A549 (cell line): Measurements from ENCODE around the gene SND1. TPM values are rescaled to one million over a fixed set of nuclear protein-coding genes. Genes with fewer than 3 reads are reported as not detected.

Experiments
- ATAC-seq, 2 experiments: fragments of 200-7000 bp in 1 of 2; fragments of >200 bp in 1 of 2; cut with Nextera tagmentation in 1 of 2; cut with Tn5 transposase in 1 of 2; 3 replicates each; pipeline versions ENCODE4 v1.8.0 to v1.9.1; 2018 to 2020; ENCODE audit warnings: mild to moderate bottlenecking in 1 of 2, moderate library complexity in 1 of 2
- CTCF ChIA-PET: fragments of 300-600 bp; sonication (Branson Sonifier 250); formaldehyde crosslinking; extraction: SDS; loops from one replicate; lab custom pipeline; 2021; ENCODE audit warnings: antibody characterized with exemption, inconsistent platforms; lab: Yijun Ruan, JAX
- POLR2A ChIA-PET: fragments of 350-600 bp; formaldehyde crosslinking; extraction: SDS; loops from one replicate; lab custom pipeline; 2021; ENCODE audit warnings: antibody characterized with exemption, inconsistent platforms; lab: Yijun Ruan, JAX
- DNase-seq, 2 experiments: peaks; one replicate each; pipeline versions ENCODE4 v3.0.0 to v3.0.0-alpha.2; 2011 to 2016; ENCODE audit warnings: low read depth in 1 of 2, low spot score in 1 of 2
- FAIRE-seq: peaks from 2 replicates; lab custom pipeline; 2011; peaks lifted over from hg19 to GRCh38; lab: Jason Lieb, UNC
- H3K27ac ChIP-seq, 2 experiments: fragments of >200 bp; sonication (Bioruptor Twin); formaldehyde crosslinking; 3 replicates each; pipeline ENCODE4 v1.5.1; 2016 to 2017
- H3K4me1 ChIP-seq: fragments of >200 bp; sonication (Bioruptor Twin); formaldehyde crosslinking; 3 replicates; pipeline ENCODE4 v1.6.1; 2016
- H3K4me2 ChIP-seq: fragments of >200 bp; sonication (Bioruptor Twin); formaldehyde crosslinking; 3 replicates; pipeline ENCODE4 v1.6.1; 2016
- H3K4me3 ChIP-seq: fragments of >200 bp; sonication (Bioruptor Twin); formaldehyde crosslinking; 3 replicates; pipeline ENCODE4 v1.5.1; 2016
- H3K9me3 ChIP-seq: fragments of >200 bp; sonication (Bioruptor Twin); formaldehyde crosslinking; 3 replicates; pipeline ENCODE4 v1.6.1; 2016
- BHLHE40 ChIP-seq: IDR thresholded peaks from 2 replicates; pipeline ENCODE4 v1.6.1; 2012; ENCODE audit warnings: low read depth, low read length, inconsistent platforms
- CBX8 ChIP-seq: fragments of 200-600 bp; sonication (generic); IDR thresholded peaks from 2 replicates; pipeline ENCODE4 v1.6.1; 2016
- CHD2 ChIP-seq: fragments of 150-350 bp; IDR thresholded peaks from 2 replicates; pipeline ENCODE4 v1.6.1; 2014; ENCODE audit warnings: low read length; ENCODE audit not compliant: partially characterized antibody
- CHD4 ChIP-seq: fragments of 200-600 bp; sonication (generic); IDR thresholded peaks from 2 replicates; pipeline ENCODE4 v1.6.1; 2016; ENCODE audit warnings: antibody characterized with exemption, mild to moderate bottlenecking, borderline replicate concordance
- CTCF ChIP-seq: fragments of >200 bp; sonication (Bioruptor Twin); formaldehyde crosslinking; IDR thresholded peaks from 3 replicates; pipeline ENCODE4 v1.5.1; 2016
- E2F6 ChIP-seq: IDR thresholded peaks from 2 replicates; pipeline ENCODE4 v1.6.1; 2012; ENCODE audit warnings: low read depth, borderline replicate concordance
- EP300 ChIP-seq, 2 experiments: fragments of >200 bp; sonication (Bioruptor Twin); formaldehyde crosslinking; IDR thresholded peaks; 2 replicates in 1 of 2; 3 replicates in 1 of 2; pipeline ENCODE4 v1.6.1; 2016 to 2017
- FOSB ChIP-seq: fragments of 250-450 bp; sonication (Bioruptor Pico); IDR thresholded peaks from 2 replicates; pipeline ENCODE4 v1.5.0; 2020; ENCODE audit warnings: mild to moderate bottlenecking, moderate library complexity
- GATA3 ChIP-seq: IDR thresholded peaks from 2 replicates; pipeline ENCODE4 v1.6.1; 2012; ENCODE audit warnings: borderline replicate concordance
- HMGXB4 ChIP-seq: fragments of 250-450 bp; sonication (Bioruptor Pico); IDR thresholded peaks from 2 replicates; pipeline ENCODE4 v1.5.0; 2021; ENCODE audit warnings: mild to moderate bottlenecking, moderate library complexity, borderline replicate concordance
- JUNB ChIP-seq: fragments of >200 bp; sonication (Bioruptor Twin); formaldehyde crosslinking; IDR thresholded peaks from 2 replicates; pipeline ENCODE4 v1.6.1; 2016
- KDM5A ChIP-seq: fragments of 200-600 bp; sonication (generic); IDR thresholded peaks from 2 replicates; pipeline ENCODE4 v1.6.1; 2016; ENCODE audit warnings: antibody characterized with exemption, mild to moderate bottlenecking
- MYC ChIP-seq: IDR thresholded peaks from 2 replicates; pipeline ENCODE4 v1.6.1; 2012; ENCODE audit warnings: mild to moderate bottlenecking, inconsistent platforms, low read length, improper control_type of control experiment, borderline replicate concordance
- NR3C1 ChIP-seq: fragments of >200 bp; sonication (Bioruptor Twin); formaldehyde crosslinking; IDR thresholded peaks from 3 replicates; pipeline ENCODE4 v1.6.1; 2017
- PBX3 ChIP-seq: IDR thresholded peaks from 2 replicates; pipeline ENCODE4 v1.6.1; 2012
- POLR2AphosphoS2 ChIP-seq: conservative IDR thresholded peaks from 2 replicates; pipeline ENCODE4 v1.6.1; 2012; ENCODE audit warnings: low read length, improper control_type of control experiment, inconsistent platforms
- RAD21 ChIP-seq, 2 experiments: fragments of >200 bp in 1 of 2; sonication (Bioruptor Twin) in 1 of 2; formaldehyde crosslinking in 1 of 2; IDR thresholded peaks in 1 of 2; conservative IDR thresholded peaks in 1 of 2; 2 replicates in 1 of 2; 3 replicates in 1 of 2; pipeline ENCODE4 v1.6.1; 2012 to 2018; ENCODE audit warnings: inconsistent platforms in 1 of 2
- RARB ChIP-seq: fragments of 250-450 bp; sonication (Bioruptor Pico); IDR thresholded peaks from 2 replicates; pipeline ENCODE4 v1.8.0; 2021; ENCODE audit warnings: mild to moderate bottlenecking, moderate library complexity
- RNF2 ChIP-seq: fragments of 200-600 bp; sonication (generic); IDR thresholded peaks from 2 replicates; pipeline ENCODE4 v1.6.1; 2016; ENCODE audit warnings: low read depth, mild to moderate bottlenecking, antibody characterized with exemption, moderate library complexity, borderline replicate concordance
- TFCP2L1 ChIP-seq: fragments of 250-450 bp; sonication (Bioruptor Pico); IDR thresholded peaks from 2 replicates; pipeline ENCODE4 v1.5.0; 2021; ENCODE audit warnings: mild to moderate bottlenecking
- ZFP36 ChIP-seq: fragments of 450-650 bp; IDR thresholded peaks from 2 replicates; pipeline ENCODE4 v1.6.1; 2014; ENCODE audit warnings: borderline replicate concordance; ENCODE audit not compliant: partially characterized antibody
- ZNF302 ChIP-seq: fragments of 250-450 bp; sonication (Bioruptor Pico); IDR thresholded peaks from 2 replicates; pipeline ENCODE4 v1.9.0; 2021; ENCODE audit warnings: inconsistent platforms, mild to moderate bottlenecking, moderate library complexity
- ZSCAN20 ChIP-seq: fragments of 250-450 bp; sonication (Bioruptor Pico); IDR thresholded peaks from 2 replicates; pipeline ENCODE4 v1.8.0; 2022; ENCODE audit warnings: mild to moderate bottlenecking, moderate library complexity
- WGBS: methylation state at CpG from one replicate; pipeline ENCODE4 v1.1.6; 2017; ENCODE audit errors: missing lambda C conversion rate; 5-methylcytosine and 5-hydroxymethylcytosine counted together
- polyA plus RNA-seq, 4 experiments: library from polyadenylated mRNA; depleted of rRNA in 3 of 4; stranded (reverse); fragments of >200 nt; fragmentation: RNase III in 1 of 4; extraction: RNeasy Plus Mini Kit Qiagen cat#74134 plus additional on column Dnase treatment in 1 of 4; gene quantifications; 2 replicates in 3 of 4; 3 replicates in 1 of 4; pipeline ENCODE4 v1.2.3, GENCODE V29; 2011 to 2017

SND1 gene
- polyA plus RNA-seq, 2 of the 4 experiments (the other 2 are of a cell fraction), result 102 to 138 TPM

- FAIRE-seq (no peak), DNase-seq (no peak), ATAC-seq (no peak)
- H3K4me2 ChIP-seq, result no peak overlapping the region
- 89% methylated on average over 2 of the region's 2 CpGs for WGBS
- no peak overlapping the region for H3K27ac ChIP-seq
- POLR2A ChIA-PET, result no interaction called here
- no peaks in the 10 kb centered on the region for H3K4me1 ChIP-seq
- no peak overlapping the region for H3K4me3 ChIP-seq
- H3K9me3 ChIP-seq, result no peaks in the 10 kb centered on the region
- TF ChIP-seq ZNF302, result no peak
- no peak for TF ChIP-seq BHLHE40
- no peak for TF ChIP-seq ZSCAN20
- no peak for TF ChIP-seq RARB (CRISPR knock-in tag)
- no peak for TF ChIP-seq HMGXB4 (CRISPR knock-in tag)
- TF ChIP-seq MYC, result no peak
- CTCF ChIA-PET, result interaction anchor here (1.3 kb wide), 1 partner anchor 9 kb away, joined by 6 read pairs; no protein-coding TSS in a partner anchor
Measured at GRCh38 chr7:127699853-127700252, 47.9 kb downstream of the SND1 start.

GRCh38 chr7:127702052-127702652 lies 50.2 kb downstream of the SND1 start:
- no peak for TF ChIP-seq CHD2
- TF ChIP-seq KDM5A, result no peak
- TF ChIP-seq TFCP2L1 (CRISPR knock-in tag), result no peak
- TF ChIP-seq GATA3, result no peak
- TF ChIP-seq E2F6, result no peak
- TF ChIP-seq CHD4, result no peak
- no peak for TF ChIP-seq PBX3
- TF ChIP-seq RNF2, result no peak
- no peak for TF ChIP-seq CBX8
- TF ChIP-seq RARB (CRISPR knock-in tag), result no peak
- no peak for TF ChIP-seq RAD21 (conservative IDR thresholded peaks at IDR 0.05 in 1 of 2, IDR thresholded peaks at IDR 0.05 in 1 of 2)
- TF ChIP-seq FOSB (CRISPR knock-in tag), result no peak
- no peak for TF ChIP-seq EP300 (IDR thresholded peaks at IDR 0.05)
- no peak for TF ChIP-seq CTCF
- TF ChIP-seq NR3C1, result no peak
- TF ChIP-seq JUNB, result no peak
- no peak for TF ChIP-seq POLR2AphosphoS2
- TF ChIP-seq ZFP36, result no peak
- no peaks in the 10 kb centered on the region for H3K9me3 ChIP-seq
- H3K4me3 ChIP-seq, result no peak overlapping the region
- POLR2A ChIA-PET, result no interaction called here
- FAIRE-seq (no peak), ATAC-seq (no peak), DNase-seq (no peak)
- H3K27ac ChIP-seq, result no peak overlapping the region
- CTCF ChIA-PET, result no interaction called here
- H3K4me2 ChIP-seq, result no peak overlapping the region
- 91% methylated on average over 6 of the region's 6 CpGs for WGBS
- peaks cover 3% of the 10 kb centered on the region; the same call in 1 of the 3 replicates for H3K4me1 ChIP-seq
